Duodenal mucosa (tissue), 2 donors: ENCODE measurements around the gene MAGI3.
"Not testable (repeated sequence)": the region's sequence is repeated elsewhere in the genome, so short reads cannot be mapped to it uniquely, and the experiment has no call there.

Source experiments
- H3K27ac ChIP-seq: one replicate; pipeline ENCODE4 v1.7.0; 2013; ENCODE audit warnings: low read depth, low read length
- H3K27me3 ChIP-seq, 2 donors: one replicate each; pipeline ENCODE4 v1.7.0; 2013; ENCODE audit warnings: low read length in 2 of 2, control low read depth in 1 of 2; ENCODE audit not compliant: insufficient read depth in 2 of 2, control insufficient read depth in 1 of 2
- H3K36me3 ChIP-seq, 2 donors: one replicate each; pipeline ENCODE4 v1.7.0; 2013; ENCODE audit warnings: low read length in 2 of 2, control low read depth in 1 of 2; ENCODE audit not compliant: insufficient read depth in 2 of 2, control insufficient read depth in 1 of 2
- H3K4me1 ChIP-seq, 2 donors: one replicate each; pipeline ENCODE4 v1.7.0; 2013; ENCODE audit warnings: low read length in 2 of 2, control low read depth in 1 of 2; ENCODE audit not compliant: insufficient read depth in 2 of 2, control insufficient read depth in 1 of 2
- H3K4me3 ChIP-seq, 2 donors: one replicate each; pipeline ENCODE4 v1.7.0; 2013; ENCODE audit warnings: low read length in 2 of 2, low read depth in 1 of 2
- H3K9ac ChIP-seq, 2 donors: one replicate each; pipeline ENCODE4 v1.7.0; 2013; ENCODE audit warnings: low read length in 2 of 2, low read depth in 1 of 2
- H3K9me3 ChIP-seq, 2 donors: one replicate each; pipeline ENCODE4 v1.7.0; 2013; ENCODE audit warnings: low read length in 2 of 2, control low read depth in 1 of 2; ENCODE audit not compliant: control insufficient read depth in 1 of 2

MAGI3 gene

DNA sequence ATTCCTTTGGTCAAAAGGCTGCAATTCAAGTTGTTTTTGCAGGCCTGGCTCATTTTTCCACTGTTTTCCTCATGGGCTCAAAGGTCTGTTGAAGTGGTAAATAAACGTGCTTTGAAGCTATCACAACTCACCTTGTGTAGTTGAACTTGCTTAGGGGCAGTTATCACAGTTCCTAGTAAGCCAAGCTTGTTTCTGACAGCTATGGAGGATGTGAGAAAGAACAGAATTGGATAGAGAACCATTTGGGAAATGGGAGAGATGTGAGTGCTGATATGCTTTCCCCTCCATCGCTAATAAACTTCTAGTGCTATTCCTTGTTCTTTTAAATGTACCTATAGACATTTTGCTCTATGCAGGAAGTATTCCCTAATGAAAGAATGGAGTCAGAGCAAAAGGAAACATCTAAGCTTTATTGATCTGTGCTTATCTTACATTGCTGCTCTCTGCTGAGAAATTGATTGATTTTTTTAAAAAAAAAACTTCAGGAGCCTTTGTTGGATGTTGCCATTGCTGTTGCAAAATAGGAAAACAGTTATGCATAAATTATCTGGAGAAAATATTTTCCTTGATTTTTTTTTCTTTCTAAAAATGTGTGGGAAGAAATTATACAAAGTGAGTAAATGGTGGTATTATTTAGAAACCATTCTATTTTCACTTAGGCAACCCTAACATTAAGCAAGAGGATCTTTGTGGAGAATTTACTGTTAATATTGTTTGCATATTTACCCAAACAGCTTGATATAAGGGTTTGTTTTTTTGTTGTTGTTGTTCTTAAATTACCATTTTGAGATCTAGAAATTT, 118.2 kb downstream of the MAGI3 start:
- no peak overlapping the region for H3K9ac ChIP-seq
- H3K27ac ChIP-seq = no peak overlapping the region
- H3K9me3 ChIP-seq = peaks cover 9 to 22% of the 10 kb centered on the region in 2 donors
- no peaks in the 10 kb centered on the region for H3K27me3 ChIP-seq
- peaks cover 5 to 10% of the 10 kb centered on the region in 2 donors for H3K4me1 ChIP-seq
- H3K4me3 ChIP-seq = no peak overlapping the region
- no peaks in the 10 kb centered on the region for H3K36me3 ChIP-seq

DNA sequence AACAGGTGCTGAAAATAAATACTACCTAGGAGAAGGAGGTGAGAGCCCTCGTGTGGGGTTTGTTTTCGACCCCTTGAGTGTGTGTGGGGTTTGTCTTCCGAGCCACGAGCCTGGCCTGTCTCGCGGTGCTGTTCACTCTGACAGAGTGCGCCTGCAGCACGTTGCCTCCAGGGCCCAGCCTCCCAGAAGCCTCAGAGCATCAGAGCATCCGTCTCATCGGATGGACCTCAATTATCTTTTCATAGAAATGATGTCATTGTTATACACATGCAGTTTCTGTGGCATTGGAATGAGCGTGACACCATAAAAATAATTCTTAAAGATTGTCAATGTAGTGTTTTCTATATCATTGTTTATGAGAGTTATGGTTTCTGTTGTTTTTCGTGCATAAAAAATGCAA, 119.5 kb downstream of the MAGI3 start:
- H3K27ac ChIP-seq, H3K4me3 ChIP-seq, H3K27me3 ChIP-seq, H3K9ac ChIP-seq, H3K36me3 ChIP-seq: not testable (repeated sequence)
- H3K4me1 ChIP-seq = peaks cover 5 to 10% of the 10 kb centered on the region in 2 donors
- peaks cover 9 to 22% of the 10 kb centered on the region in 2 donors for H3K9me3 ChIP-seq

DNA sequence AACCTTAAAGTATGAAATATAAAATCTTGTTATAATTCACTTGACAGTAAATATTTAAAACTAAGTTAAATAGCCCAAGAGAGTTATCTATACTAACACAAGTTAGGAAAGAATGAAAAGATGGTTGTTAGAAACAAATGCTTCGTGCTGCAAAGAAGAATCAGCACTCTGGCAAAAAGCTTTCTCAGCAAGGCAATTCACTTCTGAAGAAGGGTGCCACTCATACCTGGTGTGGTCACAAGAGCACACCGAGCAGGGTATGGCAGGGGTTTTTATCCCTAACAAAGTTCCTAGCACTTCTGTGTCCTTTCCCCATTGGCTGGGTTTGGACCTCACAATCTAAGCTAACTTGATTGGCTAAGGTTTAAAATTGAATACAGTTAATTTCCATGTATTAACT, 121.0 kb downstream of the MAGI3 start:
- Histone ChIP-seq H3K9ac (no peak overlapping the region), H3K4me1 (peaks cover 5 to 15% of the 10 kb centered on the region in 2 donors), H3K27ac (no peak overlapping the region), H3K36me3 (no peaks in the 10 kb centered on the region), H3K4me3 (no peak overlapping the region), H3K9me3 (peaks cover 9 to 22% of the 10 kb centered on the region in 2 donors), H3K27me3 (no peaks in the 10 kb centered on the region)

DNA sequence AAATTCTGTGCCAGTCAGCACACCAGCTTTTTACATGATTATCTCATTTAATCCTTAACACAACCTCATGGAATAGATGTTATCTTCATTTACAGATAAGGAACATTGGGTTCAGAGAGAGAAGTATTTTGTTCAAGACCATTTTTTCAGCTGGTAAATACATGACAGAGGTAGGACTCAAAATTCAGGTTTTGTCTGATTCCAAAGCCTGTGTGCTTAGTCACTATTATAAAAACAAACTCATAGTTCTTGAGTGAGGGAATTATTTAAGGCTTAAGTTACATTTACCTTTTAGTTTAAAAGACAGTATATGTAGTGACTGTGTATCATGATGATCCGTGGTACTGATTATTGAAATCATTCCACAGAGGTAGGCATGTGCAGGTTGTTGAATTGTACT, 125.2 kb downstream of the MAGI3 start:
- H3K4me3 ChIP-seq = no peak overlapping the region
- H3K27ac ChIP-seq = no peak overlapping the region
- H3K9me3 ChIP-seq = peaks cover 9 to 19% of the 10 kb centered on the region in 2 donors
- no peaks in the 10 kb centered on the region for H3K36me3 ChIP-seq
- H3K9ac ChIP-seq = no peak overlapping the region
- H3K27me3 ChIP-seq = no peaks in the 10 kb centered on the region
- peaks cover 0 to 10% of the 10 kb centered on the region in 2 donors for H3K4me1 ChIP-seq

DNA sequence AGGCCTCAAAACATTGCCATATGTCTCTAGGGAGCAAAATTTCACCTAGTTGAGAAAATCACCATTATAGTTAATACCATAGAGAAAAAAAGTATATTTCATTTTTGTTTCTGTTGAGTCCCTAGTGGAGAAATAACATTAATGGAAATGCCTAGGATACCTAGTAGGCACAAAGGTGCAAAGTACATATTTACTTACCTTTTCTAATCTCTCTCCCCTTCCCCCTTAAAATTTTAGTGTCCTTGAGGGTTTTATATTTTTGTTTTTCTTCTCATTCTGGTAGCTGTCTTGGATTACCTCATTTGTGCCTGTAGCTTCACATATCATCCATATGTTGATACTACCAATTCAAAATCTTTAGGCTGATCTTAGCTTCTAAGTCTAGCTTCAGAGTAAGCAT, 127.0 kb downstream of the MAGI3 start:
- Histone ChIP-seq H3K4me3 (no peak overlapping the region), H3K27me3 (no peaks in the 10 kb centered on the region), H3K9me3 (peaks cover 0 to under 1% of the 10 kb centered on the region in 2 donors), H3K9ac (no peak overlapping the region), H3K27ac (no peak overlapping the region), H3K4me1 (peaks cover 0 to 10% of the 10 kb centered on the region in 2 donors), H3K36me3 (no peaks in the 10 kb centered on the region)

DNA sequence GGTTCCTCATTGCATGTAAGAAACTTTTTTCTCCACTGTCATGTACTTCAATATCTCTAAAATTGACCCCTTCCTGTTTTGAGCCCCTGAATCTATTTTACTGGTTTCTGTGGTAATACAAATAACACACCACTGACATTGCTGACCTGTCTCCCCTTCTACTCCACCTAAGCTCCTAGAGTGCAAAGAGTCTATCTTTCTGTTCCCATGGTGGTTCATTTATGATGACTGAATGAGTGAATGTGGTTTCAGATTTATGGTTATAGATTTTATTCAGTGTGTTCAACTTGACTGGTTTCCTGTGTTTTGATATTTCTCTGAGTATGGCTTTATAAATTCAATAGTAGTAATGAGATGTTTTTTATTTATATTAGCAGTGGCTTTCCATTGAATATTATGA, 127.7 kb downstream of the MAGI3 start:
- peaks cover 0 to 3% of the 10 kb centered on the region in 2 donors for H3K9me3 ChIP-seq
- no peak overlapping the region for H3K4me3 ChIP-seq
- no peaks in the 10 kb centered on the region for H3K27me3 ChIP-seq
- H3K36me3 ChIP-seq = no peaks in the 10 kb centered on the region
- peaks cover 0 to 10% of the 10 kb centered on the region in 2 donors for H3K4me1 ChIP-seq
- H3K27ac ChIP-seq = no peak overlapping the region
- no peak overlapping the region for H3K9ac ChIP-seq

DNA sequence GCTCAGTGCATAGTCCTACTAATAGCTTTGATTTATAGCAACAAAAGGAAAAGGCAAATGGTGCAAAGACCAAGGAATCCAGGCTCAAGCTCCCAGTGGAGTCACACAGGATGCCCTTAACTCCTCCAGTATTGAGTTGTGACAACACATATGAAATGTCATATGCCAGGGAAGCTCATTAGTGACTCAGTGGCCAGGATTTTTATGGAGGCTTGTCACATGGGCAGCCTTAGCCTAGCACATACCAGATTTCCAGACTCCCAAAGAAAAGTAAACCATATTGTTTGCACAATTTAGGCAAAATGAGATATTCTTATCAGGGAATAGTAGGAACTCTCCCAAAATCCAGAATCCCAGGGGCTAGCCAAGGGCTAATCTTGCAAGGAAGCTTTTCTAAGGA, 129.2 kb downstream of the MAGI3 start:
- Histone ChIP-seq H3K27me3 (no peaks in the 10 kb centered on the region), H3K9me3 (peaks cover 6 to 10% of the 10 kb centered on the region in 2 donors), H3K4me1 (peaks cover 0 to 10% of the 10 kb centered on the region in 2 donors), H3K9ac (no peak overlapping the region), H3K36me3 (no peaks in the 10 kb centered on the region), H3K4me3 (no peak overlapping the region), H3K27ac (no peak overlapping the region)

DNA sequence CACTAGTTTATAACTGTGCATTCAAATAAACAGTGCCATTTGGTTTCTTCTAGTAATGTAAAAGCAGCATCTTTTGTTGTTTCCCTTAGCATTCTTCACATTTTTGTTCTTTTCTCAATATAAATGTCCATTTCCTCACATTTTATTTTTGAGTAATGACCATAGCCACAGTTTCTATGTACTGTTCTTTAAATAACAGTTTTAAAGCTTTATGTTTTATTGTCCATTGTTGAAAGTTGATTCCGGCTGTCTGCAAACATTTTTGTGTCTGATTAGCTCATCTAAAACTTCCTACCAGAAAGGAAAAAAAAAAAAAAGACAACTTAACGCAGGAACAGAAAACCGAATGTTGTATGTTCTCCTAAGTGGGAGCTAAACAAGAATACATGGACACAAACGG, 139.7 kb downstream of the MAGI3 start:
- H3K4me3 ChIP-seq = no peak overlapping the region
- H3K27me3 ChIP-seq = no peaks in the 10 kb centered on the region
- H3K9ac ChIP-seq = no peak overlapping the region
- H3K9me3 ChIP-seq = peaks cover 3 to 8% of the 10 kb centered on the region in 2 donors
- no peaks in the 10 kb centered on the region for H3K4me1 ChIP-seq
- H3K36me3 ChIP-seq = no peaks in the 10 kb centered on the region
- no peak overlapping the region for H3K27ac ChIP-seq

DNA sequence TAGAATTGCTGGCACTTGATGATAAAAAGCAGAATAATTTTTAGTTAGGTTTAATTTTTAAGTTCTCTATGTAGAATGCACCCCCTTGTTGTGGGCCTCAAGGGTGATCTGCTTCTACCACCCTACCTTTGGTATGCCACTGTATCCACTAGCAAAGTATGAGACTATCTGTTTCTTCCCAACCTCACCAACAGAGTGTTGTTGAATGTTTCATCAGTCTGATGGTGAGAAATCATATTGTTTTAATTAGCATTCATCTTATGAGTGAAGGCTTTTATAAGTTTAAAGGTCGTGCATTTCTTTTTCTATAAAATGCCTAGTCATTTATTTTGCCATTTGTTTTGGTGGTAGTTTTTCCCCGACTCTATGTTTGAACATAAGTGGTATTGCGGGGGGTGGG, 141.0 kb downstream of the MAGI3 start:
- Histone ChIP-seq H3K4me1 (no peaks in the 10 kb centered on the region), H3K36me3 (no peaks in the 10 kb centered on the region), H3K27me3 (no peaks in the 10 kb centered on the region), H3K27ac (no peak overlapping the region), H3K4me3 (no peak overlapping the region), H3K9me3 (peaks cover 3 to 8% of the 10 kb centered on the region in 2 donors), H3K9ac (no peak overlapping the region)

DNA sequence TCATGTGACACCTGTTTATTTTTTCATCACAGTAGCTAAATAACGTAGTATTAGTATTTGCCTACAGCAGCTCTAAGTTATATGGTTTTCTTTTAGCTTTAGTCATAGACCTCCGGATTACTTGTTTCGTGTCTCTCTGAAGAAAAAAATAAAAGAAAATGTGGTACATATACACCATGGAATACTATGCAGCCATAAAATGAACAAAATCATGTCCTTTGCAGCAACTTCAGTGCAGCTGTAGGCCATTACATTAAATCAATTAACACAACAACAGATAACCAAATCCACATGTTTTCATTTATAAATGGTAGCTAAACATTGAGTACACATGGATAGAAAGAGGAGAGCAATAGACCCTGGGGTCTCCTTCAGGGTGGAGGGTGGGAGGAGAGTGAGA, 142.7 kb downstream of the MAGI3 start:
- Histone ChIP-seq H3K9me3 (peaks cover 3 to 5% of the 10 kb centered on the region in 2 donors), H3K9ac (no peak overlapping the region), H3K27ac (no peak overlapping the region), H3K4me1 (no peaks in the 10 kb centered on the region), H3K36me3 (no peaks in the 10 kb centered on the region), H3K4me3 (no peak overlapping the region), H3K27me3 (no peaks in the 10 kb centered on the region)
